WTC11 (cell line): ENCODE results near the gene ASZ1. TPM values are rescaled to one million over a fixed set of nuclear protein-coding genes. Genes with fewer than 3 reads are reported as not detected.

Source experiments
- ATAC-seq: fragments of 200-7000 bp; cut with Tn5 transposase; 2 replicates; pipeline ENCODE4 v1.10.0; 2021; ENCODE audit warnings: mild to moderate bottlenecking, moderate library complexity
- CTCF ChIA-PET: fragments of 300-600 bp; sonication (Branson Sonifier 250); formaldehyde crosslinking; loops from one replicate; lab custom pipeline; 2021; ENCODE audit warnings: antibody characterized with exemption; lab: Charles Lee
- POLR2A ChIA-PET: fragments of 350-600 bp; sonication (Branson Sonifier 250); formaldehyde crosslinking; loops from one replicate; lab custom pipeline; 2021; ENCODE audit warnings: antibody characterized with exemption; lab: Charles Lee
- DNase-seq: peaks from one replicate; pipeline ENCODE4 v3.0.0; 2021; ENCODE audit warnings: low spot score
- H3K27ac Mint-ChIP-seq: 2 replicates; pipeline ENCODE4 v1.8.0; 2021; ENCODE audit warnings: mixed read lengths
- H3K27me3 Mint-ChIP-seq: 2 replicates; pipeline ENCODE4 v1.8.0; 2021; ENCODE audit warnings: low read depth, mild to moderate bottlenecking, moderate library complexity, mixed read lengths
- H3K36me3 Mint-ChIP-seq: 2 replicates; pipeline ENCODE4 v1.8.0; 2021; ENCODE audit warnings: mixed read lengths
- H3K4me1 Mint-ChIP-seq: 2 replicates; pipeline ENCODE4 v1.8.0; 2022; ENCODE audit warnings: mixed read lengths
- H3K4me3 Mint-ChIP-seq: 2 replicates; pipeline ENCODE4 v1.8.0; 2021; ENCODE audit warnings: mild to moderate bottlenecking, moderate library complexity, mixed read lengths
- H3K9me3 Mint-ChIP-seq: 2 replicates; pipeline ENCODE4 v1.8.0; 2021; ENCODE audit warnings: mixed read lengths
- ARID4B ChIP-seq: sonication (generic); formaldehyde crosslinking; IDR thresholded peaks from 2 replicates; pipeline ENCODE4 v1.8.0; 2023; ENCODE audit warnings: missing genetic modification reagents, mild to moderate bottlenecking, borderline replicate concordance
- ATF1 ChIP-seq: sonication (generic); formaldehyde crosslinking; IDR thresholded peaks from 2 replicates; pipeline ENCODE4 v1.8.1; 2023; ENCODE audit warnings: mild to moderate bottlenecking, moderate library complexity, missing genetic modification reagents
- CTCF ChIP-seq: fragments of 200-600 bp; IDR thresholded peaks from 2 replicates; pipeline ENCODE4 v1.8.0; 2022; ENCODE audit warnings: antibody characterized with exemption
- E2F1 ChIP-seq: sonication (generic); formaldehyde crosslinking; IDR thresholded peaks from 2 replicates; pipeline ENCODE4 v1.8.0; 2022; ENCODE audit warnings: mild to moderate bottlenecking, missing genetic modification reagents
- ELF4 ChIP-seq: sonication (generic); formaldehyde crosslinking; IDR thresholded peaks from 2 replicates; pipeline ENCODE4 v1.8.1; 2022; ENCODE audit warnings: low read depth, mild to moderate bottlenecking, moderate library complexity, missing genetic modification reagents
- FOXK1 ChIP-seq: sonication (generic); formaldehyde crosslinking; IDR thresholded peaks from 2 replicates; pipeline ENCODE4 v1.8.0; 2022; ENCODE audit warnings: mild to moderate bottlenecking, moderate library complexity, missing genetic modification reagents
- FOXP1 ChIP-seq: sonication (generic); formaldehyde crosslinking; IDR thresholded peaks from 2 replicates; pipeline ENCODE4 v1.8.0; 2022; ENCODE audit warnings: missing genetic modification reagents, mild to moderate bottlenecking, moderate library complexity, borderline replicate concordance
- GTF2I ChIP-seq: fragments of 250-450 bp; sonication (Bioruptor Pico); conservative IDR thresholded peaks from 2 replicates; pipeline ENCODE4 v1.4.0; 2021; ENCODE audit warnings: mild to moderate bottlenecking
- HMGXB4 ChIP-seq: sonication (generic); formaldehyde crosslinking; IDR thresholded peaks from 2 replicates; pipeline ENCODE4 v1.8.1; 2023; ENCODE audit warnings: mild to moderate bottlenecking, moderate library complexity, missing genetic modification reagents
- JAZF1 ChIP-seq: fragments of 250-450 bp; sonication (Bioruptor Pico); IDR thresholded peaks from 2 replicates; pipeline ENCODE4 v1.9.0; 2021; ENCODE audit warnings: moderate library complexity, mild to moderate bottlenecking, inconsistent platforms
- MXD4 ChIP-seq: fragments of 250-450 bp; sonication (Bioruptor Pico); IDR thresholded peaks from 2 replicates; pipeline ENCODE4 v1.8.0; 2021; ENCODE audit warnings: mild to moderate bottlenecking, moderate library complexity, borderline replicate concordance
- NFE2L1 ChIP-seq: sonication (generic); formaldehyde crosslinking; IDR thresholded peaks from 2 replicates; pipeline ENCODE4 v1.8.1; 2023; ENCODE audit warnings: missing genetic modification reagents
- NR2C2 ChIP-seq: sonication (generic); formaldehyde crosslinking; IDR thresholded peaks from 2 replicates; pipeline ENCODE4 v1.8.0; 2022; ENCODE audit warnings: mild to moderate bottlenecking, missing genetic modification reagents
- OVOL2 ChIP-seq: fragments of 250-450 bp; sonication (Bioruptor Pico); IDR thresholded peaks from 2 replicates; pipeline ENCODE4 v1.9.0; 2021; ENCODE audit warnings: mild to moderate bottlenecking, borderline replicate concordance
- SMAD4 ChIP-seq: sonication (generic); formaldehyde crosslinking; IDR thresholded peaks from 2 replicates; pipeline ENCODE4 v1.8.0; 2022; ENCODE audit warnings: mild to moderate bottlenecking, missing genetic modification reagents
- TEAD1 ChIP-seq: sonication (generic); formaldehyde crosslinking; IDR thresholded peaks from 2 replicates; pipeline ENCODE4 v1.8.0; 2022; ENCODE audit warnings: mild to moderate bottlenecking, missing genetic modification reagents
- TP53 ChIP-seq: sonication (generic); formaldehyde crosslinking; IDR thresholded peaks from 2 replicates; pipeline ENCODE4 v1.8.1; 2023; ENCODE audit warnings: mild to moderate bottlenecking, missing genetic modification reagents
- USF2 ChIP-seq: sonication (generic); formaldehyde crosslinking; IDR thresholded peaks from 2 replicates; pipeline ENCODE4 v1.8.1; 2023; ENCODE audit warnings: mild to moderate bottlenecking, missing genetic modification reagents, moderate library complexity
- ZNF396 ChIP-seq: fragments of 250-450 bp; sonication (Bioruptor Pico); IDR thresholded peaks from 2 replicates; pipeline ENCODE4 v1.8.0; 2021; ENCODE audit warnings: mild to moderate bottlenecking, moderate library complexity, borderline replicate concordance
- total RNA-seq: library from RNA; stranded (reverse); gene quantifications from 3 replicates; pipeline ENCODE4 v1.2.3, GENCODE V29; 2021

The ASZ1 gene
- total RNA-seq, 1 experiment from 2014 or later, result not detected

GRCh38 chr7:117333168-117333567 lies 94.1 kb downstream of the ASZ1 start:
- Mint-ChIP-seq H3K9me3 (no peaks in the 10 kb centered on the region), H3K4me1 (no peaks in the 10 kb centered on the region), H3K27ac (no peak overlapping the region), H3K27me3 (peaks cover 10% of the 10 kb centered on the region), H3K36me3 (no peaks in the 10 kb centered on the region), H3K4me3 (no peak overlapping the region)
- DNase-seq (no peak), ATAC-seq (peak; percentile 56)
- ChIA-PET POLR2A (no interaction called here), CTCF (interaction anchor here (0.7 to 1.1 kb wide), 3 partner anchors 9 to 540 kb away, joined by 3 to 6 read pairs (median 3); partner anchors contain the start of genes CTTNBP2 and WNT2)
- TF ChIP-seq E2F1 (CRISPR knock-in tag), result no peak
- no peak for TF ChIP-seq FOXP1 (CRISPR knock-in tag)
- no peak for TF ChIP-seq ZNF396 (CRISPR knock-in tag)
- no peak for TF ChIP-seq FOXK1 (CRISPR knock-in tag)
- TF ChIP-seq HMGXB4, result no peak
- TF ChIP-seq USF2 (CRISPR knock-in tag), result no peak
- no peak for TF ChIP-seq ARID4B (CRISPR knock-in tag)
- no peak for TF ChIP-seq TEAD1 (CRISPR knock-in tag)
- no peak for TF ChIP-seq MXD4 (CRISPR knock-in tag)
- TF ChIP-seq NR2C2 (CRISPR knock-in tag), result no peak
- TF ChIP-seq SMAD4, result no peak
- no peak for TF ChIP-seq CTCF
- no peak for TF ChIP-seq ATF1 (CRISPR knock-in tag)
- no peak for TF ChIP-seq NFE2L1
- no peak for TF ChIP-seq GTF2I
- TF ChIP-seq JAZF1, result no peak
- no peak for TF ChIP-seq TP53 (CRISPR knock-in tag)
- TF ChIP-seq OVOL2 (CRISPR knock-in tag), result no peak
- no peak for TF ChIP-seq ELF4
